GM23338 (cell line): ENCODE results near the gene NGB. TPM values are rescaled to one million over a fixed set of nuclear protein-coding genes. Genes with fewer than 3 reads are reported as not detected.

Experiments
- ATAC-seq: fragments of 200-7000 bp; cut with Tn5 transposase; 3 replicates; pipeline ENCODE4 v1.9.1; 2020
- DNase-seq: peaks from one replicate; pipeline ENCODE4 v3.0.0-alpha.2; 2015; ENCODE audit warnings: low spot score
- H2AFZ ChIP-seq: fragments of 200-600 bp; sonication (generic); 2 replicates; pipeline ENCODE4 v1.8.0; 2016; ENCODE audit warnings: antibody characterized with exemption, mild to moderate bottlenecking, moderate library complexity
- H3F3A ChIP-seq: fragments of 200-600 bp; sonication (generic); replicated peaks from 2 replicates; pipeline ENCODE4 v1.8.0; 2017; ENCODE audit warnings: antibody characterized with exemption, mixed run types, low read depth
- H3K27ac ChIP-seq: fragments of 200-600 bp; sonication (generic); 2 replicates; pipeline ENCODE4 v1.6.1; 2016; ENCODE audit warnings: low read depth
- H3K27me3 ChIP-seq: fragments of 200-600 bp; sonication (generic); 2 replicates; pipeline ENCODE4 v1.8.0; 2016; ENCODE audit warnings: mild to moderate bottlenecking, mixed run types, moderate library complexity; ENCODE audit not compliant: insufficient read depth
- H3K36me3 ChIP-seq: fragments of 200-600 bp; sonication (generic); 2 replicates; pipeline ENCODE4 v1.8.0; 2016; ENCODE audit warnings: mild to moderate bottlenecking; ENCODE audit not compliant: insufficient read depth
- H3K4me1 ChIP-seq: fragments of 200-600 bp; sonication (generic); 2 replicates; pipeline ENCODE4 v1.8.0; 2016; ENCODE audit warnings: mild to moderate bottlenecking, moderate library complexity; ENCODE audit not compliant: insufficient read depth
- H3K4me2 ChIP-seq: fragments of 200-600 bp; sonication (generic); 2 replicates; pipeline ENCODE4 v1.7.1; 2017; ENCODE audit warnings: mixed run types
- H3K4me3 ChIP-seq: fragments of 200-600 bp; sonication (generic); 2 replicates; pipeline ENCODE4 v1.6.1; 2016; ENCODE audit warnings: mixed run types
- H3K79me2 ChIP-seq: fragments of 200-600 bp; sonication (generic); replicated peaks from 2 replicates; pipeline ENCODE4 v1.8.0; 2017; ENCODE audit warnings: mild to moderate bottlenecking; ENCODE audit not compliant: insufficient read depth
- H3K9me2 ChIP-seq: fragments of 200-600 bp; sonication (generic); 2 replicates; pipeline ENCODE4 v1.8.0; 2017; ENCODE audit not compliant: insufficient read depth
- H4K20me1 ChIP-seq: fragments of 200-600 bp; sonication (generic); replicated peaks from 2 replicates; pipeline ENCODE4 v1.8.0; 2017; ENCODE audit warnings: mild to moderate bottlenecking; ENCODE audit not compliant: insufficient read depth
- H3K27ac Mint-ChIP-seq: 2 replicates; pipeline ENCODE4 v1.8.0; 2020; ENCODE audit warnings: inconsistent platforms, mild to moderate bottlenecking, moderate library complexity, mixed read lengths
- H3K27me3 Mint-ChIP-seq: 3 replicates; pipeline ENCODE4 v1.8.0; 2022; ENCODE audit warnings: low read depth, mild to moderate bottlenecking, moderate library complexity, mixed read lengths, inconsistent platforms; ENCODE audit not compliant: insufficient read depth, poor library complexity
- H3K36me3 Mint-ChIP-seq: 3 replicates; pipeline ENCODE4 v1.8.0; 2021; ENCODE audit warnings: low read depth, mild to moderate bottlenecking, inconsistent platforms, moderate library complexity, mixed read lengths
- H3K4me1 Mint-ChIP-seq: 3 replicates; pipeline ENCODE4 v1.8.0; 2020; ENCODE audit warnings: mild to moderate bottlenecking, inconsistent platforms, mixed read lengths
- H3K4me3 Mint-ChIP-seq: 3 replicates; pipeline ENCODE4 v1.8.0; 2021; ENCODE audit warnings: moderate library complexity, mild to moderate bottlenecking, inconsistent platforms, mixed read lengths
- H3K9me3 Mint-ChIP-seq: 3 replicates; pipeline ENCODE4 v1.8.0; 2020; ENCODE audit warnings: moderate library complexity, mild to moderate bottlenecking, inconsistent platforms, mixed read lengths
- CREB1 ChIP-seq: fragments of 250-450 bp; sonication (Bioruptor Pico); IDR thresholded peaks from 2 replicates; pipeline ENCODE4 v1.5.0; 2020; ENCODE audit warnings: low read depth, mild to moderate bottlenecking, moderate library complexity
- EZH2 ChIP-seq: fragments of 200-600 bp; sonication (generic); IDR thresholded peaks from one replicate; pipeline ENCODE4 v1.8.0; 2017; ENCODE audit warnings: antibody characterized with exemption, mild to moderate bottlenecking, low read depth; ENCODE audit not compliant: unreplicated experiment
- EZH2phosphoT487 ChIP-seq: fragments of 200-600 bp; sonication (generic); IDR thresholded peaks from one replicate; pipeline ENCODE4 v1.8.1; 2018; ENCODE audit warnings: antibody characterized with exemption; ENCODE audit not compliant: unreplicated experiment
- JUNB ChIP-seq: IDR thresholded peaks from one replicate; pipeline ENCODE4 v1.6.1; 2016; ENCODE audit warnings: antibody characterized with exemption; ENCODE audit not compliant: unreplicated experiment
- NANOG ChIP-seq: IDR thresholded peaks from 2 replicates; pipeline ENCODE4 v1.6.1; 2016; ENCODE audit warnings: antibody characterized with exemption, borderline replicate concordance
- REST ChIP-seq: IDR thresholded peaks from one replicate; pipeline ENCODE4 v1.6.1; 2018; ENCODE audit warnings: antibody characterized with exemption; ENCODE audit not compliant: unreplicated experiment
- STAT1 ChIP-seq: IDR thresholded peaks from one replicate; pipeline ENCODE4 v1.6.1; 2016; ENCODE audit warnings: antibody characterized with exemption; ENCODE audit not compliant: unreplicated experiment
- ZNF114 ChIP-seq: fragments of 250-450 bp; sonication (Bioruptor Pico); IDR thresholded peaks from 2 replicates; pipeline ENCODE4 v1.5.0; 2020; ENCODE audit warnings: mild to moderate bottlenecking, moderate library complexity
- ZNF331 ChIP-seq: fragments of 250-450 bp; sonication (Bioruptor Pico); IDR thresholded peaks from 2 replicates; pipeline ENCODE4 v1.5.0; 2020; ENCODE audit warnings: low read depth, mild to moderate bottlenecking, moderate library complexity
- polyA plus RNA-seq: library from polyadenylated mRNA; unstranded; fragments of >200 nt; fragmentation: Nextera tagmentation; extraction: Ambion mirVana; gene quantifications from 2 replicates; pipeline ENCODE4 v1.2.1, GENCODE V29; 2016
- total RNA-seq: library from RNA; depleted of rRNA; stranded (reverse); fragments of >200 nt; shearing (Covaris generic); gene quantifications from 2 replicates; pipeline ENCODE4 v1.2.3, GENCODE V29; 2014
- TF ChIP-seq, protein P1 (sequence below): IDR thresholded peaks from 2 replicates; pipeline ENCODE4 v1.6.1; 2016; ENCODE audit warnings: antibody characterized with exemption
- TF ChIP-seq, protein P2 (sequence below): fragments of 250-450 bp; sonication (Bioruptor Pico); IDR thresholded peaks from 2 replicates; pipeline ENCODE4 v1.5.0; 2020; ENCODE audit warnings: mild to moderate bottlenecking, moderate library complexity

Gene NGB
- total and polyA plus RNA-seq, 2 experiments from 2014 or later: 0.21 to 1.0 TPM

GRCh38 chr14:77284466-77284865 lies 13.5 kb upstream of the NGB start:
- ATAC-seq (no peak), DNase-seq (no peak)
- H2AFZ ChIP-seq: no peak overlapping the region
- no peaks in the 10 kb centered on the region for H3K27me3 Mint-ChIP-seq
- H3F3A ChIP-seq: no peaks in the 10 kb centered on the region
- TF ChIP-seq, protein P1, sequence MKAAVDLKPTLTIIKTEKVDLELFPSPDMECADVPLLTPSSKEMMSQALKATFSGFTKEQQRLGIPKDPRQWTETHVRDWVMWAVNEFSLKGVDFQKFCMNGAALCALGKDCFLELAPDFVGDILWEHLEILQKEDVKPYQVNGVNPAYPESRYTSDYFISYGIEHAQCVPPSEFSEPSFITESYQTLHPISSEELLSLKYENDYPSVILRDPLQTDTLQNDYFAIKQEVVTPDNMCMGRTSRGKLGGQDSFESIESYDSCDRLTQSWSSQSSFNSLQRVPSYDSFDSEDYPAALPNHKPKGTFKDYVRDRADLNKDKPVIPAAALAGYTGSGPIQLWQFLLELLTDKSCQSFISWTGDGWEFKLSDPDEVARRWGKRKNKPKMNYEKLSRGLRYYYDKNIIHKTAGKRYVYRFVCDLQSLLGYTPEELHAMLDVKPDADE: no peak
- H3K4me2 ChIP-seq: no peak overlapping the region
- H3K36me3 ChIP-seq: peaks cover 17% of the 10 kb centered on the region
- no peak overlapping the region for H3K4me3 Mint-ChIP-seq
- H3K9me2 ChIP-seq: no peaks in the 10 kb centered on the region
- no peak overlapping the region for H3K27ac ChIP-seq
- H3K9me3 Mint-ChIP-seq: no peaks in the 10 kb centered on the region
- no peaks in the 10 kb centered on the region for H3K4me1 Mint-ChIP-seq
- H3K4me3 ChIP-seq: no peak overlapping the region
- H4K20me1 ChIP-seq: no peaks in the 10 kb centered on the region; the same call in 1 of the 2 replicates
- no peaks in the 10 kb centered on the region for H3K27me3 ChIP-seq
- H3K4me1 ChIP-seq: no peaks in the 10 kb centered on the region
- no peak overlapping the region for H3K27ac Mint-ChIP-seq
- no peaks in the 10 kb centered on the region for H3K79me2 ChIP-seq
- peaks cover 32% of the 10 kb centered on the region for H3K36me3 Mint-ChIP-seq

DNA sequence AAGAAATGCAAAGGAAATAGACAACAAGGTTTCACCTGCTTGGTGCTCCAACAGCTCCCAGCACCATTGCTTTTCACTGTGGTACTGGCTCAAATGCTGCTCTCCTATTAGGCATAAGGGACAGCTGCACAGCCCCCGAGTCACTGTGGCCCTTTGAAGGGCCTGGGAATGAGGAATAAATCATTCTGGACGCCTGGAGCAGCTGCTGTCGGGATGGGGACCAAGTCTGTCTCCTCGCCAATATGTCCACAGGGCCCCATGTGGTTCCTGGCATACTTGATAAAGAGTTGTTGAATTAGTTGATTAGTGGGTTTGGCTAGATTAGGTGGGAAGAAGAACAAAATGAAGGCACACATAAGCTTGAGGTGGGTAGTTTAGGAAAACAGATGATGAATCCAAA lies 13.1 kb upstream of the NGB start:
- DNase-seq: no peak
- no peak overlapping the region for H3K4me2 ChIP-seq
- Mint-ChIP-seq H3K4me3 (no peak overlapping the region), H3K9me3 (no peaks in the 10 kb centered on the region), H3K27me3 (no peaks in the 10 kb centered on the region), H3K27ac (no peak overlapping the region), H3K4me1 (no peaks in the 10 kb centered on the region), H3K36me3 (peaks cover 36% of the 10 kb centered on the region)
- no peaks in the 10 kb centered on the region; the same call in 1 of the 2 replicates for H4K20me1 ChIP-seq
- H2AFZ ChIP-seq: no peak overlapping the region
- H3K27ac ChIP-seq: no peak overlapping the region
- H3K27me3 ChIP-seq: no peaks in the 10 kb centered on the region
- no peak overlapping the region for H3K4me3 ChIP-seq
- no peaks in the 10 kb centered on the region for H3K4me1 ChIP-seq
- ATAC-seq: no peak
- H3K9me2 ChIP-seq: no peaks in the 10 kb centered on the region
- peaks cover 17% of the 10 kb centered on the region for H3K36me3 ChIP-seq
- no peaks in the 10 kb centered on the region for H3K79me2 ChIP-seq
- H3F3A ChIP-seq: no peaks in the 10 kb centered on the region
- no peak for TF ChIP-seq ZNF114 (CRISPR knock-in tag)
- no peak for TF ChIP-seq NANOG
- TF ChIP-seq JUNB: no peak
- TF ChIP-seq, protein P2, sequence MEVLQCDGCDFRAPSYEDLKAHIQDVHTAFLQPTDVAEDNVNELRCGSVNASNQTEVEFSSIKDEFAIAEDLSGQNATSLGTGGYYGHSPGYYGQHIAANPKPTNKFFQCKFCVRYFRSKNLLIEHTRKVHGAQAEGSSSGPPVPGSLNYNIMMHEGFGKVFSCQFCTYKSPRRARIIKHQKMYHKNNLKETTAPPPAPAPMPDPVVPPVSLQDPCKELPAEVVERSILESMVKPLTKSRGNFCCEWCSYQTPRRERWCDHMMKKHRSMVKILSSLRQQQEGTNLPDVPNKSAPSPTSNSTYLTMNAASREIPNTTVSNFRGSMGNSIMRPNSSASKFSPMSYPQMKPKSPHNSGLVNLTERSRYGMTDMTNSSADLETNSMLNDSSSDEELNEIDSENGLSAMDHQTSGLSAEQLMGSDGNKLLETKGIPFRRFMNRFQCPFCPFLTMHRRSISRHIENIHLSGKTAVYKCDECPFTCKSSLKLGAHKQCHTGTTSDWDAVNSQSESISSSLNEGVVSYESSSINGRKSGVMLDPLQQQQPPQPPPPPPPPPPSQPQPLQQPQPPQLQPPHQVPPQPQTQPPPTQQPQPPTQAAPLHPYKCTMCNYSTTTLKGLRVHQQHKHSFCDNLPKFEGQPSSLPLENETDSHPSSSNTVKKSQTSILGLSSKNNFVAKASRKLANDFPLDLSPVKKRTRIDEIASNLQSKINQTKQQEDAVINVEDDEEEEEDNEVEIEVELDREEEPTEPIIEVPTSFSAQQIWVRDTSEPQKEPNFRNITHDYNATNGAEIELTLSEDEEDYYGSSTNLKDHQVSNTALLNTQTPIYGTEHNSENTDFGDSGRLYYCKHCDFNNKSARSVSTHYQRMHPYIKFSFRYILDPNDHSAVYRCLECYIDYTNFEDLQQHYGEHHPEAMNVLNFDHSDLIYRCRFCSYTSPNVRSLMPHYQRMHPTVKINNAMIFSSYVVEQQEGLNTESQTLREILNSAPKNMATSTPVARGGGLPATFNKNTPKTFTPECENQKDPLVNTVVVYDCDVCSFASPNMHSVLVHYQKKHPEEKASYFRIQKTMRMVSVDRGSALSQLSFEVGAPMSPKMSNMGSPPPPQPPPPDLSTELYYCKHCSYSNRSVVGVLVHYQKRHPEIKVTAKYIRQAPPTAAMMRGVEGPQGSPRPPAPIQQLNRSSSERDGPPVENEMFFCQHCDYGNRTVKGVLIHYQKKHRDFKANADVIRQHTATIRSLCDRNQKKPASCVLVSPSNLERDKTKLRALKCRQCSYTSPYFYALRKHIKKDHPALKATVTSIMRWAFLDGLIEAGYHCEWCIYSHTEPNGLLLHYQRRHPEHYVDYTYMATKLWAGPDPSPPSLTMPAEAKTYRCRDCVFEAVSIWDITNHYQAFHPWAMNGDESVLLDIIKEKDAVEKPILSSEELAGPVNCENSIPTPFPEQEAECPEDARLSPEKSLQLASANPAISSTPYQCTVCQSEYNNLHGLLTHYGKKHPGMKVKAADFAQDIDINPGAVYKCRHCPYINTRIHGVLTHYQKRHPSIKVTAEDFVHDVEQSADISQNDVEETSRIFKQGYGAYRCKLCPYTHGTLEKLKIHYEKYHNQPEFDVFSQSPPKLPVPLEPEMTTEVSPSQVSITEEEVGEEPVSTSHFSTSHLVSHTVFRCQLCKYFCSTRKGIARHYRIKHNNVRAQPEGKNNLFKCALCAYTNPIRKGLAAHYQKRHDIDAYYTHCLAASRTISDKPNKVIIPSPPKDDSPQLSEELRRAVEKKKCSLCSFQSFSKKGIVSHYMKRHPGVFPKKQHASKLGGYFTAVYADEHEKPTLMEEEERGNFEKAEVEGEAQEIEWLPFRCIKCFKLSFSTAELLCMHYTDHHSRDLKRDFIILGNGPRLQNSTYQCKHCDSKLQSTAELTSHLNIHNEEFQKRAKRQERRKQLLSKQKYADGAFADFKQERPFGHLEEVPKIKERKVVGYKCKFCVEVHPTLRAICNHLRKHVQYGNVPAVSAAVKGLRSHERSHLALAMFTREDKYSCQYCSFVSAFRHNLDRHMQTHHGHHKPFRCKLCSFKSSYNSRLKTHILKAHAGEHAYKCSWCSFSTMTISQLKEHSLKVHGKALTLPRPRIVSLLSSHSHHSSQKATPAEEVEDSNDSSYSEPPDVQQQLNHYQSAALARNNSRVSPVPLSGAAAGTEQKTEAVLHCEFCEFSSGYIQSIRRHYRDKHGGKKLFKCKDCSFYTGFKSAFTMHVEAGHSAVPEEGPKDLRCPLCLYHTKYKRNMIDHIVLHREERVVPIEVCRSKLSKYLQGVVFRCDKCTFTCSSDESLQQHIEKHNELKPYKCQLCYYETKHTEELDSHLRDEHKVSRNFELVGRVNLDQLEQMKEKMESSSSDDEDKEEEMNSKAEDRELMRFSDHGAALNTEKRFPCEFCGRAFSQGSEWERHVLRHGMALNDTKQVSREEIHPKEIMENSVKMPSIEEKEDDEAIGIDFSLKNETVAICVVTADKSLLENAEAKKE (CRISPR knock-in tag): no peak
- no peak for TF ChIP-seq REST
- no peak for TF ChIP-seq ZNF331 (CRISPR knock-in tag)
- TF ChIP-seq CREB1 (CRISPR knock-in tag): no peak
- no peak for TF ChIP-seq EZH2phosphoT487
- TF ChIP-seq STAT1: no peak
- TF ChIP-seq EZH2: no peak
